Adrenal gland (tissue), 5 donors: ENCODE measurements around the gene RBM19.

Experiments
- CTCF ChIP-seq, 6 experiments: fragments of 450-650 bp in 4 of 6; fragments of 200-600 bp in 2 of 6; sonication (generic) in 1 of 6; IDR thresholded peaks; 1 replicate in 5 of 6; 2 replicates in 1 of 6; pipeline versions ENCODE4 v1.5.1 to v1.8.0; 2016 to 2021; ENCODE audit warnings: antibody characterized with exemption in 6 of 6, mild to moderate bottlenecking in 2 of 6, moderate library complexity in 1 of 6
- POLR2A ChIP-seq, 2 donors: fragments of 450-650 bp; IDR thresholded peaks; one replicate each; pipeline ENCODE4 v1.6.1; 2017; ENCODE audit warnings: antibody characterized with exemption in 2 of 2, mild to moderate bottlenecking in 2 of 2, moderate library complexity in 1 of 2
- donor health status: DM: no; HTN: no; CAD: no.

GRCh38 chr12:113931517-113931916, 34.6 kb downstream of the RBM19 start:
- TF ChIP-seq CTCF (IDR thresholded peaks at IDR 0.05) (no peak), POLR2A (IDR thresholded peaks at IDR 0.05) (no peak)
